DOHH2 (cell line): ENCODE data around the gene SLC7A6OS.
"Not testable (repeated sequence)": the region's sequence is repeated elsewhere in the genome, so short reads cannot be mapped to it uniquely, and the experiment has no call there.

Experiments
- H3F3A ChIP-seq: fragments of 200-600 bp; sonication (generic), shearing (Covaris generic); 2 replicates; pipeline ENCODE4 v1.6.0; 2016; ENCODE audit warnings: antibody characterized with exemption, mild to moderate bottlenecking; ENCODE audit not compliant: control insufficient read depth, insufficient read depth
- H3K27ac ChIP-seq: fragments of 200-600 bp; sonication (generic); 2 replicates; pipeline ENCODE4 v1.5.1; 2014; ENCODE audit warnings: low read depth, mild to moderate bottlenecking, low read length, moderate library complexity
- H3K27me3 ChIP-seq: fragments of 200-600 bp; sonication (generic); 2 replicates; pipeline ENCODE4 v1.6.1; 2014; ENCODE audit warnings: mild to moderate bottlenecking, low read length, mixed read lengths; ENCODE audit not compliant: control insufficient read depth
- H3K36me3 ChIP-seq: fragments of 200-600 bp; sonication (generic); 2 replicates; pipeline ENCODE4 v1.6.1; 2014; ENCODE audit warnings: mild to moderate bottlenecking, low read length, moderate library complexity, mixed read lengths; ENCODE audit not compliant: control insufficient read depth
- H3K4me1 ChIP-seq: fragments of 200-600 bp; sonication (generic); 2 replicates; pipeline ENCODE4 v1.6.1; 2014; ENCODE audit warnings: mild to moderate bottlenecking, low read length, mixed read lengths; ENCODE audit not compliant: control insufficient read depth
- H3K4me2 ChIP-seq: fragments of 200-600 bp; sonication (generic); 2 replicates; pipeline ENCODE4 v1.6.0; 2014; ENCODE audit warnings: mild to moderate bottlenecking, low read length, moderate library complexity
- H3K4me3 ChIP-seq: fragments of 200-600 bp; sonication (generic); 2 replicates; pipeline ENCODE4 v1.5.1; 2014; ENCODE audit warnings: mild to moderate bottlenecking, low read length, mixed read lengths
- H3K79me2 ChIP-seq: fragments of 200-600 bp; sonication (generic); 2 replicates; pipeline ENCODE4 v1.6.1; 2014; ENCODE audit warnings: mild to moderate bottlenecking, low read length, mixed read lengths; ENCODE audit not compliant: control insufficient read depth
- H3K9me2 ChIP-seq: fragments of 200-600 bp; sonication (generic); replicated peaks from 2 replicates; pipeline ENCODE4 v1.6.1; 2014; ENCODE audit warnings: mild to moderate bottlenecking, low read length, mixed read lengths; ENCODE audit not compliant: control insufficient read depth
- H3K9me3 ChIP-seq: fragments of 200-600 bp; sonication (generic); 2 replicates; pipeline ENCODE4 v1.6.1; 2014; ENCODE audit warnings: antibody characterized with exemption, low read length, mixed read lengths; ENCODE audit not compliant: control insufficient read depth, insufficient read depth
- H4K20me1 ChIP-seq: fragments of 200-600 bp; sonication (generic); 2 replicates; pipeline ENCODE4 v1.6.0; 2014; ENCODE audit warnings: low read depth, mild to moderate bottlenecking, antibody characterized with exemption, low read length, moderate library complexity; ENCODE audit not compliant: control insufficient read depth, insufficient read depth
- EZH2phosphoT487 ChIP-seq: fragments of 200-600 bp; sonication (generic); IDR thresholded peaks from 2 replicates; pipeline ENCODE4 v1.6.1; 2017; ENCODE audit warnings: borderline replicate concordance, mild to moderate bottlenecking, antibody characterized with exemption, low read length, moderate library complexity, mixed read lengths
- TF ChIP-seq, protein P1 (sequence below): fragments of 200-600 bp; sonication (generic); IDR thresholded peaks from one replicate; pipeline ENCODE4 v1.5.1; 2014; ENCODE audit warnings: antibody characterized with exemption, mild to moderate bottlenecking, low read depth, low read length; ENCODE audit not compliant: poor library complexity, severe bottlenecking

The SLC7A6OS gene

GRCh38 chr16:68289621-68290329 lies 21.0 kb downstream of the SLC7A6OS start:
- H3K27me3 ChIP-seq = no peaks in the 10 kb centered on the region
- peak overlapping the region; percentile 18; the same call in 1 of the 2 replicates for H3K27ac ChIP-seq
- TF ChIP-seq EZH2phosphoT487 = no peak
- TF ChIP-seq, protein P1, sequence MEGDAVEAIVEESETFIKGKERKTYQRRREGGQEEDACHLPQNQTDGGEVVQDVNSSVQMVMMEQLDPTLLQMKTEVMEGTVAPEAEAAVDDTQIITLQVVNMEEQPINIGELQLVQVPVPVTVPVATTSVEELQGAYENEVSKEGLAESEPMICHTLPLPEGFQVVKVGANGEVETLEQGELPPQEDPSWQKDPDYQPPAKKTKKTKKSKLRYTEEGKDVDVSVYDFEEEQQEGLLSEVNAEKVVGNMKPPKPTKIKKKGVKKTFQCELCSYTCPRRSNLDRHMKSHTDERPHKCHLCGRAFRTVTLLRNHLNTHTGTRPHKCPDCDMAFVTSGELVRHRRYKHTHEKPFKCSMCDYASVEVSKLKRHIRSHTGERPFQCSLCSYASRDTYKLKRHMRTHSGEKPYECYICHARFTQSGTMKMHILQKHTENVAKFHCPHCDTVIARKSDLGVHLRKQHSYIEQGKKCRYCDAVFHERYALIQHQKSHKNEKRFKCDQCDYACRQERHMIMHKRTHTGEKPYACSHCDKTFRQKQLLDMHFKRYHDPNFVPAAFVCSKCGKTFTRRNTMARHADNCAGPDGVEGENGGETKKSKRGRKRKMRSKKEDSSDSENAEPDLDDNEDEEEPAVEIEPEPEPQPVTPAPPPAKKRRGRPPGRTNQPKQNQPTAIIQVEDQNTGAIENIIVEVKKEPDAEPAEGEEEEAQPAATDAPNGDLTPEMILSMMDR = no peak
- peaks cover 45% of the 10 kb centered on the region for H3K4me1 ChIP-seq
- no peaks in the 10 kb centered on the region for H3K9me3 ChIP-seq
- H3K4me2 ChIP-seq = no peak overlapping the region
- peaks cover 84% of the 10 kb centered on the region for H3K36me3 ChIP-seq
- peaks cover 35% of the 10 kb centered on the region for H3K79me2 ChIP-seq
- no peaks in the 10 kb centered on the region for H4K20me1 ChIP-seq
- peaks cover 6% of the 10 kb centered on the region for H3F3A ChIP-seq
- no peaks in the 10 kb centered on the region for H3K9me2 ChIP-seq
- H3K4me3 ChIP-seq = no peak overlapping the region

DNA sequence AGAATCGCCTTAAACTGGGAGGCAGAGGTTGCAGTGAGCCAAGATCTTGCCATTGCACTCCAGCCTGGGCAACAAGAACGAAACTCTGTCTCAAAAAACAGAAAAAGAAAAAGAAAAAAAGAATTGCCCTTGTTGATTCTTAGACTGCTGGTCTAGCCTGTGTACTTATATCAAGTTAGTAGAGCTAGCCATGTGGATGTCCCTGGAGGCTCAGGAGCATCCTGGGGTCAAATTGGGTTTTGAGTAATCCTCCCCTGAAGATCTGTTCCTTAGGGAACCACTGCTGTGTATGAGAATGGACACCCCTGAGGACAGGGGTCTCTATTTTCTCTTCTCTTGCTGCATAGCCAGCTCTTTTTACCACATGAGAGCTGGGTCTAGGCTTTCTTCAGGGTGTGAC lies 21.5 kb downstream of the SLC7A6OS start:
- Histone ChIP-seq H3K4me1 (peaks cover 51% of the 10 kb centered on the region), H3K27ac (0 out of 2 replicates have a peak overlapping the region, but pooled peaks have one; percentile 2), H3K27me3 (no peaks in the 10 kb centered on the region), H3F3A (peaks cover 11% of the 10 kb centered on the region), H3K79me2 (peaks cover 38% of the 10 kb centered on the region), H4K20me1 (no peaks in the 10 kb centered on the region), H3K9me2 (no peaks in the 10 kb centered on the region), H3K9me3 (no peaks in the 10 kb centered on the region), H3K4me2 (no peak overlapping the region), H3K36me3 (peaks cover 83% of the 10 kb centered on the region), H3K4me3 (no peak overlapping the region)
- TF ChIP-seq EZH2phosphoT487 = no peak
- TF ChIP-seq, protein P1 = no peak

DNA sequence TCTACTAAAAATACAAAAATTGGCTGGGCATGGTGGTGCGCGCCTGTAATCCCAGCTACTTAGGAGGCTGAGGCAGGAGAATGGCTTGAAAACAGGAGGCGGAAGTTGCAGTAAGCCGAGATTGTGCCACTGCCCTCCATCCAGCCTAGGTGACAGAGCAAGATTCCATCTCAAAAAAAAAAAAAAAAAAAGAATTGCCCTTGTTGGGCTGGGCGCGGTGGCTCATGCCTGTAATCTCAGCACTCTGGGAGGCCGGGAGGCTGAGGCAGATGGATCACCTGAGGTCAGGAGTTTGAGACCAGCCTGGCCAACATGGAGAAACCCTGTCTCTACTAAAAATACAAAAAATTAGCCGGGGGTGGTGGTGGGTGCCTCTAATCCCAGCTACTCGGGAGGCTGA lies 21.9 kb downstream of the SLC7A6OS start:
- H3K27me3 ChIP-seq, H3K9me2 ChIP-seq, H3K4me3 ChIP-seq, H3K4me2 ChIP-seq, H4K20me1 ChIP-seq, H3K9me3 ChIP-seq: not testable (repeated sequence)
- Histone ChIP-seq H3F3A (peaks cover 15% of the 10 kb centered on the region), H3K4me1 (peaks cover 55% of the 10 kb centered on the region), H3K79me2 (peaks cover 42% of the 10 kb centered on the region), H3K27ac (0 out of 2 replicates have a peak overlapping the region, but pooled peaks have one; percentile 2), H3K36me3 (peaks cover 86% of the 10 kb centered on the region)

DNA sequence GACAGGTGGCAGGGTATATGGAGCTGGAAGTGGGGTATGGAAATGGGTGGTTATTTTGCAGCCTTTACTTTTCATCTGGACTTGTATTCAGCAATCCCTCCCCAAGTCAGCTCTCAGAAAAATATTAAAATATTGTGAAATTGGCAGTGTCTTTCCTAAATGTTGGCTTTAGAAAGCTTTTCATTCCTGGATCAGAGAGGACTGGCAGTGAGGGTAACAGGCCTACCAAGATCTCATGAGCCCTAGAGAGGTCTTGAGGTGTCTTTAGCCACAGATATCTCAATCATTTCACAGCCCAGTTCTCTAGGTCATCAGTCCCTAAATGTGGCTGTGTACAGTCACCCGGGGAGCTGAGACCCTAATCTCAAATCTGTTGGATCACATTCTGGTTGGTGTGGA lies 22.5 kb downstream of the SLC7A6OS start:
- Histone ChIP-seq H3K9me2 (no peaks in the 10 kb centered on the region), H3F3A (peaks cover 21% of the 10 kb centered on the region), H3K4me1 (peaks cover 60% of the 10 kb centered on the region), H3K79me2 (peaks cover 45% of the 10 kb centered on the region), H3K4me3 (no peak overlapping the region), H3K27me3 (no peaks in the 10 kb centered on the region), H3K4me2 (no peak overlapping the region), H3K36me3 (peaks cover 86% of the 10 kb centered on the region), H4K20me1 (no peaks in the 10 kb centered on the region), H3K9me3 (no peaks in the 10 kb centered on the region), H3K27ac (no peak overlapping the region)
- no peak for TF ChIP-seq EZH2phosphoT487
- TF ChIP-seq, protein P1 = no peak
